ENCODE measurements around the gene SPEM1. TPM values are rescaled to one million over a fixed set of nuclear protein-coding genes. Genes with fewer than 3 reads are reported as not detected.

Gene SPEM1
- polyA plus RNA-seq, 1 donor = not detected

- DNase-seq = no peak
Observed at GRCh38 chr17:7403043-7403726, 16.9 kb upstream of the SPEM1 start.

DNA sequence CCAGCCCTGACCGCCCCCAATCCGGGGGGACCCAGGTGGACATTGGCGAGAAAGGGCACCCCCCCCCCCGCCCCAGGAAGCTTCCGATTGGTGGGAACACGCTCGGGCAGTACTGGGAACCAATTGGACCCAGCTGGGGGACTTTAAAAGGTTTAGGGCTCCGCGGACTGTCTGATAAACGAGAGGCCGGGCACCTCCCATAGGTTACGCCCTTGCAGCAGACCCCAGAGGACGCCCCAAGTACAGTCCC, 16.5 kb upstream of the SPEM1 start:
- DNase-seq = no peak

DNA sequence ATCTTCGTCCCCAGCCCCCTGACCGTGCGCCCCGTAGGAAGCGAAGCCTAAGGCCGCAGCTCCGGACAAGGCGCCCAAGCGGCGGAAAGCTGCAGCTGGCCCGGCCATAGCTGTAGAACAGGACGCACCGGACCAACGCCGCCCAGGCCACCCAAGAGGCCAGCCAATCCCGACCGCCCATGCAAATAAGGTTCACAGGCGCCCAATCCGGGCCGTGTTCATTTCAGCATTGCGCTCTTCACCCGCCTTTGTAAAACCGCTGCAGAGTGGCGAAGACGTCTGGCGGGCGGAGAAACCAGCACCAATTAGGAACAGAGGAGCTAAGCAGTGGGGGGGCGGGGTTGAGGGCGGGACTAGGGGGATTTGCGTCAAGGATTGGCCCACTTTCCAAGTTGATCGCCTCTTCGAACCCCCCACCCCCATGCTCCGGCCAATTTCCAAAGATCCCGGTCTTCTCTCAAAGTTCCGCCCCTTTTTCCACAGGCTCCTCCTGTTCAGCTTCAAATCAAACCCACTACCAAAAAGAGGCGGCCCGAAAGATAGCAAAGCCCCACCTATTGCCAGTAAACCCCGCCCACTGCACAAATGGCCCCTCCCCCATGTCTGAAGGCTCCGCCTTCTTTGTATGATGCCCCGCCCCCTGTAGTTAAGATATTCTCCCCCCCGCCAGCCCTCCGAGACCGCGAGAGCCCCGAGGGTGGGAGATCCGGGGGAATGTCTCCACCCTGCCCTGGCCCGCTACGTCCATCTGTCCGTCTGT, 16.0 kb upstream of the SPEM1 start, which contains the start of gene TMEM256:
Gene TMEM256 (minus strand): TSS at position 121 of the 760 bp plus-strand sequence. CDS start 13 bp downstream, at position 108.
- DNase-seq = peak; percentile 99

GRCh38 chr17:7404737-7405349, 15.3 kb upstream of the SPEM1 start:
- no peak for DNase-seq

GRCh38 chr17:7405350-7406234, 14.5 kb upstream of the SPEM1 start:
- DNase-seq = peak; percentile 57

DNA sequence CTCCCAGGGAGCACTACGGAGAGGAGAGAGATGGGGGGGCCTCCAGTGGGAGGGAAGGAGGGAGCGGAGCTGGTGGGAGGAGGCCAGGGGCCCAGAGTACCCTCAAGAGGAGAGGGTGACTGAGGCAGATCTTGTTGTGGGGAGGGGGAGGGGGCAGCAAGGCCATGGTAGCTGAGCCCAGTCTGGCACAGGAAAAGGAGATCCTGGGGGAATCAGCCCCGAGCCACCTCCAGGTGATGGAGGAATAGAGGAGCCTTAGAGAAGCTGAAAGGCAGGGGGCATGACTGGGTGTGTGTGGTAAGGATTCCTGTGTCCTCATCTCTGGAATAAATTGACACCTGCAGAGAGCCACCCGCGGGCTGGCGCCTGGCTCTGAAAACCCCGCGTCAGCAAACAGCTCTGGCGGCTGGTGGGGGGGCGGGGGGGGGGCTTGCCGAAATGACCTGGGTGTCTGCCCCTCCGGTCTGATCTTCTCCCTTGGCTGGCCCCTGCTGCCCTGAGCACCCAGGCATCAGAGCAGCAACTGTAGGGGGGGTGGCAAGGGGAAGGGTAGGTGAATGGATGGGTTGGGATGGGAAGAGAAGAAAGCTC, 13.8 kb upstream of the SPEM1 start:
- DNase-seq = no peak

- no peak for DNase-seq
Observed at GRCh38 chr17:7407082-7407481, 13.0 kb upstream of the SPEM1 start.

- DNase-seq = no peak
Observed at GRCh38 chr17:7407485-7408251, 12.5 kb upstream of the SPEM1 start, which contains the start of gene NLGN2. TSS of gene NLGN2 (plus strand) at chr17:7407845. CDS start at chr17:7408256, 411 bp downstream.

DNA sequence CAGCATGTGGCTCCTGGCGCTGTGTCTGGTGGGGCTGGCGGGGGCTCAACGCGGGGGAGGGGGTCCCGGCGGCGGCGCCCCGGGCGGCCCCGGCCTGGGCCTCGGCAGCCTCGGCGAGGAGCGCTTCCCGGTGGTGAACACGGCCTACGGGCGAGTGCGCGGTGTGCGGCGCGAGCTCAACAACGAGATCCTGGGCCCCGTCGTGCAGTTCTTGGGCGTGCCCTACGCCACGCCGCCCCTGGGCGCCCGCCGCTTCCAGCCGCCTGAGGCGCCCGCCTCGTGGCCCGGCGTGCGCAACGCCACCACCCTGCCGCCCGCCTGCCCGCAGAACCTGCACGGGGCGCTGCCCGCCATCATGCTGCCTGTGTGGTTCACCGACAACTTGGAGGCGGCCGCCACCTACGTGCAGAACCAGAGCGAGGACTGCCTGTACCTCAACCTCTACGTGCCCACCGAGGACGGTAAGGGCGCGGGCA, 11.8 kb upstream of the SPEM1 start:
- DNase-seq = no peak

- DNase-seq = no peak
Observed at GRCh38 chr17:7408863-7409262, 11.3 kb upstream of the SPEM1 start.

GRCh38 chr17:7409716-7410115, 10.4 kb upstream of the SPEM1 start:
- no peak for DNase-seq

DNA sequence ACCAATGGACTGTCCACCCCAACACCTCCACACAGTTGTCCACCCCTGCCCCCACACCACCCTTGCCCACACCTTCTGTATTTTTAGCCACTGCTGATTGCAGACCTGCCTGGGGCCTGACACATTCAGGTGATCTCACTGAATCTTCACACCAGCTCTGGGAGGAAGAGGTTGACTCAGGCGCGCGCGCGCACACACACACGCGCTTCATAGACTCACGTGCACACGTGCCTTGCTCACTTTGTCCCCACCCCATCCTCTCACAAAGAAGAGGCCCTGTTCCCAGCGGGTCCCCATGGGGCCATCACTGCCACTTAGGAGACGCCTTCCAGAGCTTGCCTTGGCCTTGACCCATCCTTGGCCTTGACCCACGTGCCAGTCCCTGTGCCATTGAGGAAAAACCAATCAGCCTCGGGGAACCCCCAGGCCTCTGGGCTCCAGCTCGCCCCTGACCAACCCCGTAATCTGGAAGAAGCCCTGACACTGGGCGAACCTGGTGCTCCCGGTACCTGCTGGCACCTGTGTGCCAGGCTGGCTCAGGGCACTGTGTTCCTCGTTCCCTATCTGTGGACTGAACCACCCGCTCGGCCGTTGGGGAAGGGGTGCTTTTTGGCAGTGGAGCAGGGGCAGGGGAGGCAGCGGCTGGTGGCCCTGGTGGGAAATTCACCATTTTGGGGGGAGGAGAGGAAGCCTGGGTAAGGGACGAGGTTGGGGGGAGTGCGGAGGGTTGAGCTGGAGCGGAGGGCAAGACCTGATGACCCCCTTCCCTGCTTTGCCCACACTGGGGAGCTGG, 9.3 kb upstream of the SPEM1 start:
- DNase-seq = no peak

DNA sequence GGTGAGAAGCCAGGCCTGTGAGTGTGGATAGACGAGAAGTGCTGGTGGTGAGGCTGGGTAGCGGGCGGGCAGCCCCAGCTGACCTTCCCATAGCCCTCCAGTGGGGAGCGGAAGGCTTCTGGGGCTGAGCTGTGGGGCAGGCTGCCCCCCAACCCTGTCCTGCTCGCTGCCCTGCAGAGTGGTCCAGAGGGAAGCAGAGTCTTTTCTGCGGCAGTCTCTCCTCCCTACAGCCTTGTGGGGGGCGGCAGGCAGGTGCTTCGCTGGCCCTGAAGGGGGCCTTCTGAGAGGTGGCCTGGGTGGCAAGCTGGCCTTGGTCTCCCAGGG, 8.7 kb upstream of the SPEM1 start:
- DNase-seq = no peak

- no peak for DNase-seq
Observed at GRCh38 chr17:7413346-7413985, 6.7 kb upstream of the SPEM1 start.

DNA sequence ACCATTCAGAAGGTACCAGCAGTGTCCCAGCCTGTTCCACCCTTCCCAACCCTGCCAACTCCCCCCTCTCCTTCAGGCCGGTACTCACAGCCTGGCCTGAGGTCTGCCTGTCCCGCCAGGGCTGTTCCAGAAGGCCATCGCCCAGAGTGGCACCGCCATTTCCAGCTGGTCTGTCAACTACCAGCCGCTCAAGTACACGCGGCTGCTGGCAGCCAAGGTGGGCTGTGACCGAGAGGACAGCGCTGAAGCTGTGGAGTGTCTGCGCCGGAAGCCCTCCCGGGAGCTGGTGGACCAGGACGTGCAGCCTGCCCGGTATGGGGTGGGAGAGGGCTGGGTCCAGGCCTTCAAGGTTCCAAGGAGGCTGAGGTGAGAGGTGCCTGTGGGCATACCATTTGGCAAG, 5.3 kb upstream of the SPEM1 start:
- no peak for DNase-seq

DNA sequence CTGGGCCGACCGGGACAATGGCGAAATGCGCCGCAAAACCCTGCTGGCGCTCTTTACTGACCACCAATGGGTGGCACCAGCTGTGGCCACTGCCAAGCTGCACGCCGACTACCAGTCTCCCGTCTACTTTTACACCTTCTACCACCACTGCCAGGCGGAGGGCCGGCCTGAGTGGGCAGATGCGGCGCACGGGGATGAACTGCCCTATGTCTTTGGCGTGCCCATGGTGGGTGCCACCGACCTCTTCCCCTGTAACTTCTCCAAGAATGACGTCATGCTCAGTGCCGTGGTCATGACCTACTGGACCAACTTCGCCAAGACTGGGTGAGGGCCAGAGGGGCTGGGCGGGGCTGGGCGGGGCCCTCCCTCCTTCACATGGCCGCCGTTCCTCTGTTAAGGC, 4.3 kb upstream of the SPEM1 start:
- DNase-seq = no peak

DNA sequence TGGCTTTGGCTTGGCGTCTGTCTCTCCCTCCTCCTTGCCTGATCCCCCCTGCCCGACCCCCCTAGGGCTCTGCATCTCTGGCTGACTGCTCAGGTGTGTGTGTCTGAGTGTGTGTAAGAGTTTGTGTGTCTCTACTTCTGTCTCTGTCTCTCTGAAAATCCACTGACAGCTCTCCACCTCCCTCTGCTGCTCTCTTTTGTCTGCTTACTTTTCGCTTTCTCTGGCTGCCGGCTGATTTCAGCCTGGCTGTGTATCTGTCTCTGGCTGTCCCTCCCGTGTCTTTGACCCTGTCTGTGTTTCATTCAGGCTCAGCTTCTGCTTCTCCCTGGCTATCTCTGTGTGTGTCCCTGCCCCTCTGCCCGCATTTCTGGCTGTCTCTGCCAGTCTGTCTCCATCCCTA, 3.8 kb upstream of the SPEM1 start:
- no peak for DNase-seq

DNA sequence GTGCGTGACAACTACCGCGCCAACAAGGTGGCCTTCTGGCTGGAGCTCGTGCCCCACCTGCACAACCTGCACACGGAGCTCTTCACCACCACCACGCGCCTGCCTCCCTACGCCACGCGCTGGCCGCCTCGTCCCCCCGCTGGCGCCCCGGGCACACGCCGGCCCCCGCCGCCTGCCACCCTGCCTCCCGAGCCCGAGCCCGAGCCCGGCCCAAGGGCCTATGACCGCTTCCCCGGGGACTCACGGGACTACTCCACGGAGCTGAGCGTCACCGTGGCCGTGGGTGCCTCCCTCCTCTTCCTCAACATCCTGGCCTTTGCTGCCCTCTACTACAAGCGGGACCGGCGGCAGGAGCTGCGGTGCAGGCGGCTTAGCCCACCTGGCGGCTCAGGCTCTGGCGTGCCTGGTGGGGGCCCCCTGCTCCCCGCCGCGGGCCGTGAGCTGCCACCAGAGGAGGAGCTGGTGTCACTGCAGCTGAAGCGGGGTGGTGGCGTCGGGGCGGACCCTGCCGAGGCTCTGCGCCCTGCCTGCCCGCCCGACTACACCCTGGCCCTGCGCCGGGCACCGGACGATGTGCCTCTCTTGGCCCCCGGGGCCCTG, 3.0 kb upstream of the SPEM1 start:
- DNase-seq = no peak

GRCh38 chr17:7418472-7419152, 1.5 kb upstream of the SPEM1 start:
- DNase-seq = no peak
